ENCODE results near the gene TCHH. TPM values are rescaled to one million over a fixed set of nuclear protein-coding genes. Genes with fewer than 3 reads are reported as not detected.

Gene TCHH
- total RNA-seq, 2 donors from 2014 or later, result 0.08 TPM; not detected in 1

DNA sequence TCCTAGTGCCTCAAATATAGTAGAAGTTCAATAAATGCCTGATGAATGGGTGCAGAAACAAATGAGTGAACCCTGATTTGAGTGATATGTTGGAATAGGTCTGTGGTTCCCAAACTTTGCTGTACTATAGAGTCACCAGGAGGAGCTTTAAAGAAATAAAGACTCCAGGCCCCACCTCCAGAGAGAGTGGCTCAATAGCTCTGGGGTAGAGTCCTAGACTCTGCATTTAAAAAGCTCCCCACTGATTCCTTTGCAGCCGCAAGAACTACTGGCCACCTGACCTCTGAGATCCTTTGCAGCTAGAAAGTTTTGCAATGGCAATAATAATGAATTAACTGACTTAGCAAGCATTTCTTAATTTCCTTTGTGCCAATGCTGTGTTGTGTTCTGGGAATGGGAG, 47.3 kb downstream of the TCHH start:
- Mint-ChIP-seq H3K27me3 (peaks cover 35 to 42% of the 10 kb centered on the region in 2 donors), H3K4me1 (ENCODE audit: low read depth in 2 of 2) (no peaks in the 10 kb centered on the region), H3K36me3 (no peaks in the 10 kb centered on the region), H3K9me3 (no peaks in the 10 kb centered on the region), H3K4me3 (no peak overlapping the region), H3K27ac (no peak overlapping the region)
- no peak for DNase-seq (ENCODE audit: low spot score)
- ATAC-seq, result no peak

DNA sequence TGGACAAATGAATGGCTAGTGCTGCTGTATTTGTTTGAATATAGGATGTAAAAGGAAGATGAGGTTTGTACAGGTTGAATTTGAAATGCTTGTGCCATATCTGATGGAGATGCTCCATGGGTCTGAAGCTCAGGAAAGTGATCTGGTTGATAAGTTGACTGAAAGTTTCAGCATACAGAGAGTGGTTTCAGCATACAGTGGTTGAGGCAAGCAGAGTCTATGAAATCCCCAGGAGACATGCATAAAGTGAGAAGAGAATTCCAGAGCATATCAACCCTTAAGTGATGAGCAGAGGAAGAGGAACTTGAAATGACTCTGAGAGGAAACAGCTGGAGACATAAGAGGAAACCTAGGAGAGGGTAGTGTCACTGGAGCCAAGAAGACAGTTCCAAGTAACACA, 48.1 kb downstream of the TCHH start:
- Mint-ChIP-seq H3K27ac (no peak overlapping the region), H3K36me3 (no peaks in the 10 kb centered on the region), H3K27me3 (peaks cover 34 to 38% of the 10 kb centered on the region in 2 donors), H3K9me3 (no peaks in the 10 kb centered on the region), H3K4me3 (no peak overlapping the region), H3K4me1 (ENCODE audit: low read depth in 2 of 2) (no peaks in the 10 kb centered on the region)
- ATAC-seq (no peak), DNase-seq (ENCODE audit: low spot score) (no peak)

DNA sequence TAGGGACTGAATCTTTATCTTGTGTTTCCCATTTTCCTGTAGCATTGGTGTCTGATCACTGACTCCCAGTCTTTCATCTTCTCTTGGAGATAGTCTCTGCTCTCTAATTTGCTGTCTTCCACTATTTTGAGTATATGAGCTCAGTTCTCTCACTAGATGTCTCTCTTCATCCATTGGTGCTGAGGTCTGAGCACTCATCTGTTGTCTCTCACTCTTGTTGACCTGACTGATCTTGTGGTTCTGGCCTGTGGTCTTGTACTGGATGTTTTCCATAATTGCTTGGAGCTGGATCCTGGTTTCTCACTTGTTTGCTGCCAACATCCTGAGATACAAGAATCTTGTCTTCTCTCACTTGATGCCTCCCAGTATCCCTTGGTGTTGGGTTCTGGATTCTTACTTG, 53.3 kb downstream of the TCHH start:
- H3K36me3 Mint-ChIP-seq, result no peaks in the 10 kb centered on the region
- no peak overlapping the region for H3K4me3 Mint-ChIP-seq
- no peak for ATAC-seq
- H3K27me3 Mint-ChIP-seq, result peaks cover 23 to 31% of the 10 kb centered on the region in 2 donors
- H3K27ac Mint-ChIP-seq, result no peak overlapping the region
- no peaks in the 10 kb centered on the region for H3K9me3 Mint-ChIP-seq
- H3K4me1 Mint-ChIP-seq (ENCODE audit: low read depth in 2 of 2), result no peaks in the 10 kb centered on the region
- DNase-seq (ENCODE audit: low spot score), result no peak

Other genes with a start within 250 kb of the TCHH start
- 10 to 100 TPM; 17.0 to 19.6 TPM for gene THEM4, start 205.9 kb downstream of the TCHH start, total RNA-seq
- gene S100A10, start 121.6 kb downstream of the TCHH start, total RNA-seq, result 100 to 1,000 TPM; 152 to 263 TPM
- gene S100A11, start 78.4 kb downstream of the TCHH start, total RNA-seq, result 100 to 1,000 TPM; 113 to 239 TPM
- not detected for gene TCHHL1, start 26.4 kb downstream of the TCHH start, total RNA-seq
- not detected for gene RPTN, start 43.8 kb upstream of the TCHH start, total RNA-seq
- not detected for gene HRNR, start 108.7 kb upstream of the TCHH start, total RNA-seq
- gene FLG, start 209.8 kb upstream of the TCHH start, total RNA-seq, result not detected
- not detected for gene FLG2, start 244.6 kb upstream of the TCHH start, total RNA-seq

Measured in natural killer cell treated with Interleukin-12 subunit alpha and Interleukin-12 subunit beta and Interleukin-15 and Interleukin-18, amount 100 ng/mL, for 72 hours (primary cell).